Amygdala (tissue), 56 donors: ENCODE data around the gene SEMA5B.

Experiments used
- DNase-seq, 56 donors: peaks; one replicate each; lab custom pipeline; 2025; lab: John Stamatoyannopoulos, UW

Gene SEMA5B

GRCh38 chr3:122913539-122914100, 113.9 kb downstream of the SEMA5B start:
- DNase-seq, result no peak

GRCh38 chr3:122912772-122913538, 114.6 kb downstream of the SEMA5B start:
- DNase-seq, result no peak

- DNase-seq, result no peak
Observed at GRCh38 chr3:122911901-122912300, 115.7 kb downstream of the SEMA5B start.

GRCh38 chr3:122908251-122908650, 119.3 kb downstream of the SEMA5B start:
- no peak for DNase-seq

- no peak for DNase-seq
Observed at GRCh38 chr3:122907471-122907870, 120.1 kb downstream of the SEMA5B start.

- DNase-seq, result no peak
Observed at GRCh38 chr3:122903171-122903570, 124.4 kb downstream of the SEMA5B start.

GRCh38 chr3:122902326-122902725, 125.2 kb downstream of the SEMA5B start:
- DNase-seq, result no peak

- DNase-seq, result no peak
Observed at GRCh38 chr3:122898298-122898697, 129.3 kb downstream of the SEMA5B start.

GRCh38 chr3:122893754-122894668, 133.6 kb downstream of the SEMA5B start:
- no peak for DNase-seq

GRCh38 chr3:122893282-122893681, 134.3 kb downstream of the SEMA5B start:
- DNase-seq, result no peak

- peak in 3 of 56 donors; percentile 8 to 49 (median 19) for DNase-seq
Observed at GRCh38 chr3:122892118-122892960, 135.2 kb downstream of the SEMA5B start.

- DNase-seq, result no peak
Observed at GRCh38 chr3:122890720-122891220, 136.8 kb downstream of the SEMA5B start.

- peak in 22 of 56 donors; percentile 8 to 63 (median 27) for DNase-seq
Observed at GRCh38 chr3:122890077-122890719, 137.4 kb downstream of the SEMA5B start.

- DNase-seq, result peak in 1 of 56 donors; percentile 31
Observed at GRCh38 chr3:122886946-122887345, 140.6 kb downstream of the SEMA5B start.

- DNase-seq, result no peak
Observed at GRCh38 chr3:122886251-122886650, 141.3 kb downstream of the SEMA5B start.

GRCh38 chr3:122882361-122882947, 145.1 kb downstream of the SEMA5B start:
- DNase-seq, result no peak

- no peak for DNase-seq
Observed at GRCh38 chr3:122880624-122881023, 146.9 kb downstream of the SEMA5B start.

GRCh38 chr3:122880173-122880572, 147.4 kb downstream of the SEMA5B start:
- no peak for DNase-seq

- no peak for DNase-seq
Observed at GRCh38 chr3:122875547-122876127, 151.9 kb downstream of the SEMA5B start.
